RWPE1 (cell line): ENCODE results near the gene GPR146.
A peak's percentile ranks its signal among the peaks of the same experiment; 100 is the strongest.

Experiments
- CTCF ChIA-PET: fragments of 350-600 bp; sonication (Branson Sonifier 250); formaldehyde crosslinking; extraction: SDS; loops from one replicate; lab custom pipeline; 2021; lab: Yijun Ruan, JAX
- POLR2A ChIA-PET: fragments of 400-600 bp; formaldehyde crosslinking; extraction: SDS; loops from one replicate; lab custom pipeline; 2020; ENCODE audit warnings: antibody characterized with exemption; ENCODE audit not compliant: low non-redundant PET; lab: Yijun Ruan, JAX
- DNase-seq: peaks from one replicate; pipeline ENCODE4 v3.0.0; 2012; ENCODE audit warnings: low spot score
- H3K27ac ChIP-seq: fragments of 450-650 bp; 2 replicates; pipeline ENCODE4 v1.5.1; 2017
- TF ChIP-seq, protein P1 (sequence below): fragments of 450-650 bp; conservative IDR thresholded peaks from 2 replicates; pipeline ENCODE4 v1.5.1; 2017; ENCODE audit warnings: low read depth, mild to moderate bottlenecking

GPR146 gene

DNA sequence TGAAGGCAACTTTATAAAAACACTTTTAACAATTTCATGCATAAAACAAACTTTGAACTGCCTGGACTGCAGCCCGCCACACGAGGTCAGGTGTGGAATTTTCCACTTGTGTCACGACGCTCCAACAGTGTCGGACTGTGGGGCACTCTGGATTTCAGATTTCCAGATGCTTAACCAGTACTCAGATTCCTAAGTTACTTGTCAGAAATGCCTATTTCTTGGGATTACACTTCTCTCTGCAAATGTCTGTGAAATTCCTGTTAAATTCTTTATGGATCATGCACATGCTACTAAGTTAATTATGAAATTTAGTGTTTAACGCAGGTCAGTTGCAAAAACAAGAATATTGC lies 43.1 kb downstream of the GPR146 start:
- no peak overlapping the region for H3K27ac ChIP-seq
- no peak for DNase-seq
- ChIA-PET CTCF (interaction anchor here (0.6 to 1.4 kb wide), 5 partner anchors 22 to 421 kb away, joined by 3 to 8 read pairs (median 5); no protein-coding TSS in a partner anchor), POLR2A (no interaction called here)
- TF ChIP-seq, protein P1, sequence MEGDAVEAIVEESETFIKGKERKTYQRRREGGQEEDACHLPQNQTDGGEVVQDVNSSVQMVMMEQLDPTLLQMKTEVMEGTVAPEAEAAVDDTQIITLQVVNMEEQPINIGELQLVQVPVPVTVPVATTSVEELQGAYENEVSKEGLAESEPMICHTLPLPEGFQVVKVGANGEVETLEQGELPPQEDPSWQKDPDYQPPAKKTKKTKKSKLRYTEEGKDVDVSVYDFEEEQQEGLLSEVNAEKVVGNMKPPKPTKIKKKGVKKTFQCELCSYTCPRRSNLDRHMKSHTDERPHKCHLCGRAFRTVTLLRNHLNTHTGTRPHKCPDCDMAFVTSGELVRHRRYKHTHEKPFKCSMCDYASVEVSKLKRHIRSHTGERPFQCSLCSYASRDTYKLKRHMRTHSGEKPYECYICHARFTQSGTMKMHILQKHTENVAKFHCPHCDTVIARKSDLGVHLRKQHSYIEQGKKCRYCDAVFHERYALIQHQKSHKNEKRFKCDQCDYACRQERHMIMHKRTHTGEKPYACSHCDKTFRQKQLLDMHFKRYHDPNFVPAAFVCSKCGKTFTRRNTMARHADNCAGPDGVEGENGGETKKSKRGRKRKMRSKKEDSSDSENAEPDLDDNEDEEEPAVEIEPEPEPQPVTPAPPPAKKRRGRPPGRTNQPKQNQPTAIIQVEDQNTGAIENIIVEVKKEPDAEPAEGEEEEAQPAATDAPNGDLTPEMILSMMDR, result no peak

DNA sequence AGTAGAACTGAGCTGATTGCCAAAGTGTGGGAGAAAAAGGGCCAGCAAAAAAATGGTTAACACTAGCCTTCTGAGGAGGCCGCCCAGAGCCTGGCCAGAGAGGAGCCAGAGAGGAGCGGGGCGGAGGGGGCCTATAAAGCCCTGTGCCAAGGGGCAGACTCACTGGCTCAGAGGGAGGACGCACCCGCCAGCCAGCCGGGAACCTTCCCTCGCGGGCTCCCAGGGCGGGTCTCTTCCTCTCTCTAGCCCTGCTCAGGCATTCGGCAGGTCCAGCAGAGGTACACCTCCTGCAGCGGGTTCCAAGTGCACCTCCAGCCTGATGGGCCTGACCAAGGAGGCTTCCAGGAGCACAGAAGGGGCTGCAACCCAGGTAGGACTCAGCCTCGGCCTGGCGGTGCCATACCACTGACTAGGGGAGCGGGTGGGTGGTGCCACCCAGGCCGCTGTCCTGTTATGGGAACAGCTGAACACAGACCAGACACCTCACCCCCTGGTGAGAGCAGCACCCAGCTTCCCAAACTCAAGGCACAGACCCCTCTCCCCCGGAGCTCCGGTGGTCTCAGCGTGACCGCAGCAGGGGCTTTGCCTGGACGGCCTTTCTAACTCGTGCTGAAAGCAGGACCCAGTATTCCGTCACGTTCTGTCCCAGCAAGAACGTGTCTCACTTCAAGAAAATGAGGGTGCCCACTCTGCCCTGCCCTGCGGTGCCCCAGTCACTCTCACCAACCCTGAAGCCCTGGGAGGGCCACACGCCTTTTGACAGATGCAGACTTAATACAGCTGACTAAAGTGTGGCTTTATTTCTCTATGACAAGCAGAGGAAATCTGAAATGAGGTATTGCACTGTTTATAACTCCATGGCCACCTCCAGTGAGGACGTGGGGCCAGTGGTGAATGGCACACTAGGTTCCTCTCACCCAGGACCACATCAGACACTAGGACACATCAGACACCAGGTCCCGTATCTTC lies 43.9 kb downstream of the GPR146 start, which contains the start of gene GPER1:
GPER1 (plus strand) TSS at position 162 of the 969 bp plus-strand sequence. CDS start 3,616 bp downstream, outside the sequence.
- peak; percentile 65 for DNase-seq
- POLR2A ChIA-PET, result no interaction called here
- peak within 1 kb of the TSS; percentile 65 for H3K27ac ChIP-seq
- TF ChIP-seq, protein P1, result no peak
- CTCF ChIA-PET, result interaction anchor here (1.4 kb wide), 1 partner anchor 54 kb away, joined by 3 read pairs; no protein-coding TSS in a partner anchor

DNA sequence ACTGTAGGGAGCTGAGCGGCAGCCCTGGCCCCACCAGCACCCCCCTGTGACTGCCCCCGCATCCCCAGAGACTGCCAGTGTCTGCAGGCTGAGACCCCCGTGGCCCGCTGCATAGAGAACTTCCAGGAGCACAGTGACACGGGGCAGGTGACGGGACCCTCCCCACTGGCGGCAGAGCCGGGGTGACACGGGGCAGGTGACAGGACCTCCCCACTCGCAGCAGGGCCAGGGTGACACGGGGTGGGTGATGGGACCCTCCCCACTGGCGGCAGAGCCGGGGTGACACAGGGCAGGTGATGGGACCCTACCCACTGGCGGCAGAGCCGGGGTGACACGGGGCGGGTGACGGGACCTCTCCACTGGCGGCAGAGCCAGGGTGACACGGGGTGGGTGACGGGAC lies 45.9 kb downstream of the GPR146 start:
- POLR2A ChIA-PET, result no interaction called here
- TF ChIP-seq, protein P1, result no peak
- CTCF ChIA-PET, result interaction anchor here (0.7 kb wide), 1 partner anchor 14 kb away, joined by 3 read pairs; no protein-coding TSS in a partner anchor
- H3K27ac ChIP-seq, result no peak overlapping the region
- DNase-seq, result no peak

DNA sequence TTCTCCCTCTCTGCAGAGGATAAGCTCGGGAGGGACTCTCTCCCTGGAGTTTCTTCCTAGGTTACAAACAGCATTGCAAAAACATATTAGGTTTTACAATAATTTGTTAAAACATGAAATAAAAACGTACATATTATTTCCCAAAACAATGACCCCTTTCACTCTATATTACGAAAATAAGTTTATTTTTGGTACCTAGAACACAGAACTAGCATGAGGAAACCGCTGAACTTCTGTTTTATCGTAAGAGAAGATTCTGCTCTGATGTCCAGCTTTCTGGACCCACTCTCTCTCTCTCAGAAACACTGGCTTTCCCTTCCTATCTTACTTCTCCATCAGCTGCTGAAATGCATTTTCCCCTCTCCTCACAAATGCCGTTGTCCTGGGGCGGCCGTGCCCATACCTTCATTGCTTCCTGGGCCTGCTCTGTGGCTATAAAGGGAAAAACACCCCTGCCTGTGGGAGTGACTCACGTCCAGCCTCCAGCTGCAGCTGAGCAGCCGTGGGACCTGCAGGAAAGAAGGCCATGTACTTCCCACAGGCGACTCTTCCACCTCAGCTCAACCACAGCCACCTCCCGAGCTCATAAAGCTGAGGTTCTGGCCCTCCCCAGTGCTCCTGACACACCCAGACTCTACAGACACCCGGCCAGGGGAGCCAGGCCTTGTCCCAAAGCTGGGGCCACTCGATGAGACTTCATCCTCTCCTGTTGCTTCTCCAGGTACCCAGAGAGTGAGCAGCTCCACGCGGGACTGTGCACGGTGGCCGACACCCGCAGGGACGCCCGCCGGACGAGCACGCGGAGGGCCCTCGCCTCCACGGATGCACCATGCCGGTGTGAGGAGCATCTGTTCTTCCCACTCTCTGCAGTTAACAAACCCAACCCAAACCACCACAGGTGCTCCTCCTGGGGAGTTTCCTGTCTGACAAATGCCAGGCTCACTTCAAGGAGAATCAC lies 46.6 kb downstream of the GPR146 start:
- POLR2A ChIA-PET, result no interaction called here
- TF ChIP-seq, protein P1, result no peak
- CTCF ChIA-PET, result no interaction called here
- DNase-seq, result no peak
- peak overlapping the region; percentile 17 for H3K27ac ChIP-seq

DNA sequence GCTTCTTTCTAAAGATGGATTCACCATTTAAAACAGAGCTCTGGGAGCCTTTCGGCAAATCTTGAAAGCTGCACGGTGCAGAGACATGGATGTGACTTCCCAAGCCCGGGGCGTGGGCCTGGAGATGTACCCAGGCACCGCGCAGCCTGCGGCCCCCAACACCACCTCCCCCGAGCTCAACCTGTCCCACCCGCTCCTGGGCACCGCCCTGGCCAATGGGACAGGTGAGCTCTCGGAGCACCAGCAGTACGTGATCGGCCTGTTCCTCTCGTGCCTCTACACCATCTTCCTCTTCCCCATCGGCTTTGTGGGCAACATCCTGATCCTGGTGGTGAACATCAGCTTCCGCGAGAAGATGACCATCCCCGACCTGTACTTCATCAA lies 47.3 kb downstream of the GPR146 start:
- TF ChIP-seq, protein P1, result no peak
- ChIA-PET CTCF (no interaction called here), POLR2A (no interaction called here)
- H3K27ac ChIP-seq, result no peak overlapping the region
- DNase-seq, result no peak

DNA sequence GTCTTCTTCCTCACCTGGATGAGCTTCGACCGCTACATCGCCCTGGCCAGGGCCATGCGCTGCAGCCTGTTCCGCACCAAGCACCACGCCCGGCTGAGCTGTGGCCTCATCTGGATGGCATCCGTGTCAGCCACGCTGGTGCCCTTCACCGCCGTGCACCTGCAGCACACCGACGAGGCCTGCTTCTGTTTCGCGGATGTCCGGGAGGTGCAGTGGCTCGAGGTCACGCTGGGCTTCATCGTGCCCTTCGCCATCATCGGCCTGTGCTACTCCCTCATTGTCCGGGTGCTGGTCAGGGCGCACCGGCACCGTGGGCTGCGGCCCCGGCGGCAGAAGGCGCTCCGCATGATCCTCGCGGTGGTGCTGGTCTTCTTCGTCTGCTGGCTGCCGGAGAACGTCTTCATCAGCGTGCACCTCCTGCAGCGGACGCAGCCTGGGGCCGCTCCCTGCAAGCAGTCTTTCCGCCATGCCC lies 47.9 kb downstream of the GPR146 start:
- H3K27ac ChIP-seq, result no peak overlapping the region
- TF ChIP-seq, protein P1, result no peak
- CTCF ChIA-PET, result no interaction called here
- DNase-seq, result no peak
- POLR2A ChIA-PET, result no interaction called here
